HepG2 (cell line): ENCODE measurements around the gene NEK6. TPM values are rescaled to one million over a fixed set of nuclear protein-coding genes. Genes with fewer than 3 reads are reported as not detected.

Experiments used
- ATF7-NPFF ChIP-seq: sonication (generic); formaldehyde crosslinking; IDR thresholded peaks from 2 replicates; pipeline ENCODE4 v1.8.1; 2023; ENCODE audit warnings: mild to moderate bottlenecking, low read depth, missing genetic modification reagents, moderate library complexity
- FLYWCH1 ChIP-seq: sonication (generic); formaldehyde crosslinking; IDR thresholded peaks from 2 replicates; pipeline ENCODE4 v1.8.1; 2023; ENCODE audit warnings: mild to moderate bottlenecking, missing genetic modification reagents
- HIVEP1 ChIP-seq: sonication (generic); formaldehyde crosslinking; IDR thresholded peaks from 2 replicates; pipeline ENCODE4 v1.4.0; 2020; ENCODE audit warnings: mild to moderate bottlenecking, missing genetic modification reagents
- HNF4G ChIP-seq, 2 experiments: sonication (generic) in 1 of 2; formaldehyde crosslinking in 1 of 2; IDR thresholded peaks; 2 replicates each; pipeline versions ENCODE4 v1.4.0 to v1.6.1; 2011 to 2020; ENCODE audit warnings: borderline replicate concordance in 2 of 2, low read depth in 2 of 2, mild to moderate bottlenecking in 2 of 2, low read length in 1 of 2, missing genetic modification reagents in 1 of 2, moderate library complexity in 1 of 2
- IRF2 ChIP-seq: IDR thresholded peaks from 2 replicates; pipeline ENCODE4 v1.6.1; 2018; ENCODE audit warnings: missing genetic modification reagents, missing compliant biosample characterization
- JARID2 ChIP-seq: sonication (generic); formaldehyde crosslinking; IDR thresholded peaks from 2 replicates; pipeline ENCODE4 v1.8.1; 2023; ENCODE audit warnings: missing genetic modification reagents, inconsistent platforms; ENCODE audit not compliant: insufficient replicate concordance
- MAZ ChIP-seq, 2 experiments: sonication (generic) in 1 of 2; formaldehyde crosslinking in 1 of 2; IDR thresholded peaks; 2 replicates each; pipeline versions ENCODE4 v1.5.0 to v1.6.1; 2012 to 2020; ENCODE audit warnings: low read depth in 2 of 2, mild to moderate bottlenecking in 2 of 2, borderline replicate concordance in 1 of 2, improper control_type of control experiment in 1 of 2, low read length in 1 of 2, missing genetic modification reagents in 1 of 2, moderate library complexity in 1 of 2
- NFAT5 ChIP-seq: sonication (generic); formaldehyde crosslinking; IDR thresholded peaks from 2 replicates; pipeline ENCODE4 v1.4.0; 2020; ENCODE audit warnings: missing genetic modification reagents
- PPARG ChIP-seq: conservative IDR thresholded peaks from 2 replicates; pipeline ENCODE4 v1.6.1; 2016; ENCODE audit warnings: missing biosample characterization, missing genetic modification reagents
- PRMT3 ChIP-seq: sonication (generic); formaldehyde crosslinking; IDR thresholded peaks from 2 replicates; pipeline ENCODE4 v1.8.1; 2022; ENCODE audit warnings: low read depth, mild to moderate bottlenecking, moderate library complexity, missing genetic modification reagents, borderline replicate concordance
- SUZ12 ChIP-seq: fragments of 150-350 bp; IDR thresholded peaks from 2 replicates; pipeline ENCODE4 v1.6.1; 2014; ENCODE audit warnings: low read depth, low read length
- TERF1 ChIP-seq: sonication (generic); formaldehyde crosslinking; IDR thresholded peaks from 2 replicates; pipeline ENCODE4 v1.8.0; 2022; ENCODE audit warnings: mild to moderate bottlenecking, missing genetic modification reagents, moderate library complexity
- TOPORS ChIP-seq: sonication (generic); formaldehyde crosslinking; IDR thresholded peaks from 2 replicates; pipeline ENCODE4 v1.8.0; 2023; ENCODE audit warnings: mild to moderate bottlenecking, missing genetic modification reagents
- WIZ ChIP-seq: sonication (generic); formaldehyde crosslinking; IDR thresholded peaks from 2 replicates; pipeline ENCODE4 v1.5.1; 2020; ENCODE audit warnings: mild to moderate bottlenecking, missing genetic modification reagents
- ZFP82 ChIP-seq: sonication (generic); formaldehyde crosslinking; IDR thresholded peaks from 2 replicates; pipeline ENCODE4 v1.5.1; 2020; ENCODE audit warnings: mild to moderate bottlenecking, missing genetic modification reagents, borderline replicate concordance
- ZNF383 ChIP-seq: sonication (generic); formaldehyde crosslinking; IDR thresholded peaks from 2 replicates; pipeline ENCODE4 v1.4.0; 2020; ENCODE audit warnings: missing genetic modification reagents, mild to moderate bottlenecking, borderline replicate concordance
- ZNF652 ChIP-seq: IDR thresholded peaks from 2 replicates; pipeline ENCODE4 v1.6.1; 2016; ENCODE audit warnings: low read depth, borderline replicate concordance
- ZNF777 ChIP-seq: sonication (generic); formaldehyde crosslinking; IDR thresholded peaks from 2 replicates; pipeline ENCODE4 v1.4.0; 2020; ENCODE audit warnings: missing genetic modification reagents
- ZNF891 ChIP-seq: sonication (generic); formaldehyde crosslinking; IDR thresholded peaks from 2 replicates; pipeline ENCODE4 v1.5.0; 2020; ENCODE audit warnings: mild to moderate bottlenecking, missing genetic modification reagents
- polyA plus RNA-seq, 8 experiments: library from polyadenylated mRNA; depleted of rRNA in 3 of 8; stranded (reverse) in 7 of 8; unstranded in 1 of 8; fragments of >200 nt; fragmentation: Illumina TruSeq in 4 of 8; extraction: Trizol in 4 of 8; gene quantifications; 2 replicates each; pipeline versions ENCODE4 v1.2.1 to v1.2.3, GENCODE V29; 2011 to 2016; ENCODE audit warnings: low read depth in 4 of 8, missing spikeins in 1 of 8, mixed read lengths in 1 of 8; ENCODE audit not compliant: insufficient read depth in 1 of 8
- total RNA-seq, 5 experiments: library from RNA; depleted of rRNA; stranded (reverse); fragments of >200 nt; fragmentation: Illumina TruSeq; extraction: Trizol; gene quantifications; 2 replicates each; pipeline ENCODE4 v1.2.3, GENCODE V29; 2016; ENCODE audit warnings: low read depth in 1 of 5
- TF ChIP-seq, protein P1 (sequence below): sonication (generic); formaldehyde crosslinking; IDR thresholded peaks from 2 replicates; pipeline ENCODE4 v1.4.0; 2020; ENCODE audit warnings: missing genetic modification reagents
- TF ChIP-seq, protein P2 (sequence below): sonication (generic); formaldehyde crosslinking; IDR thresholded peaks from 2 replicates; pipeline ENCODE4 v1.9.0; 2022; ENCODE audit warnings: low read depth, missing genetic modification reagents

Gene NEK6
- total and polyA plus RNA-seq, 2 of the 13 experiments (the other 11 are each of a cell fraction or from before 2014, with no cell fraction given), result 30.4 to 119 TPM

DNA sequence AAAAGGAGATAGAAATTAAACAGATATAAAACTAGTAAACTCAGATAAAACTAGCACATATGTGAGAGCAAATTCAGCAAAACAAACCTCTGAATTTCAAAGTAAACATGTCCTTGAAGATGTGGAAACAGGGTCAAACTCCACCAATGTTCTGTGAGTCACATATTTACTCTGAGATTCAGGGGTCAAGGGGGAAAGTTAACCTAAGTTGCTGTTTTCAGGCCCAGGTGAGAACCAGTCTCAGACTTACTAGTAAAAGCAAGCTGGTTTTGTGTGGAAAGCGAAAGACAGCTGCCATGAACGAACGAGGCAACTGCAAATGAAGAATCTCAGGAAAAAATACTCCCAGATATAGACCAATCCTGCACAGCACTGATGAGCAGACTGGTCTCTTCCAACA is 128.5 kb downstream of the NEK6 start (continued):
- TF ChIP-seq, protein P1, sequence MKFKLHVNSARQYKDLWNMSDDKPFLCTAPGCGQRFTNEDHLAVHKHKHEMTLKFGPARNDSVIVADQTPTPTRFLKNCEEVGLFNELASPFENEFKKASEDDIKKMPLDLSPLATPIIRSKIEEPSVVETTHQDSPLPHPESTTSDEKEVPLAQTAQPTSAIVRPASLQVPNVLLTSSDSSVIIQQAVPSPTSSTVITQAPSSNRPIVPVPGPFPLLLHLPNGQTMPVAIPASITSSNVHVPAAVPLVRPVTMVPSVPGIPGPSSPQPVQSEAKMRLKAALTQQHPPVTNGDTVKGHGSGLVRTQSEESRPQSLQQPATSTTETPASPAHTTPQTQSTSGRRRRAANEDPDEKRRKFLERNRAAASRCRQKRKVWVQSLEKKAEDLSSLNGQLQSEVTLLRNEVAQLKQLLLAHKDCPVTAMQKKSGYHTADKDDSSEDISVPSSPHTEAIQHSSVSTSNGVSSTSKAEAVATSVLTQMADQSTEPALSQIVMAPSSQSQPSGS (CRISPR knock-in tag), result peak; percentile 90
- TF ChIP-seq PRMT3 (CRISPR knock-in tag) (no peak), ZFP82 (CRISPR knock-in tag) (no peak), TOPORS (CRISPR knock-in tag) (no peak), NFAT5 (CRISPR knock-in tag) (no peak), ZNF383 (CRISPR knock-in tag) (no peak), PPARG (CRISPR knock-in tag) (peak; percentile 87), FLYWCH1 (CRISPR knock-in tag) (no peak), ZNF652 (CRISPR knock-in tag) (0 out of 2 replicates have a peak, but pooled peaks have one; percentile 45), TERF1 (no peak), HIVEP1 (CRISPR knock-in tag) (no peak), SUZ12 (no peak), ATF7-NPFF (CRISPR knock-in tag) (no peak), MAZ (IDR thresholded peaks at IDR 0.05; ENCODE audit: borderline replicate concordance, low read depth, low read length) (no peak), MAZ (CRISPR knock-in tag; IDR thresholded peaks at IDR 0.05; ENCODE audit: low read depth) (no peak), JARID2 (CRISPR knock-in tag) (no peak), ZNF891 (CRISPR knock-in tag) (no peak), WIZ (CRISPR knock-in tag) (no peak), ZNF777 (CRISPR knock-in tag) (no peak), IRF2 (peak; percentile 91), HNF4G (IDR thresholded peaks at IDR 0.05; ENCODE audit: borderline replicate concordance, low read depth, low read length) (peak; percentile 99), HNF4G (CRISPR knock-in tag; IDR thresholded peaks at IDR 0.05; ENCODE audit: borderline replicate concordance, low read depth) (peak; percentile 92)
- TF ChIP-seq, protein P2, sequence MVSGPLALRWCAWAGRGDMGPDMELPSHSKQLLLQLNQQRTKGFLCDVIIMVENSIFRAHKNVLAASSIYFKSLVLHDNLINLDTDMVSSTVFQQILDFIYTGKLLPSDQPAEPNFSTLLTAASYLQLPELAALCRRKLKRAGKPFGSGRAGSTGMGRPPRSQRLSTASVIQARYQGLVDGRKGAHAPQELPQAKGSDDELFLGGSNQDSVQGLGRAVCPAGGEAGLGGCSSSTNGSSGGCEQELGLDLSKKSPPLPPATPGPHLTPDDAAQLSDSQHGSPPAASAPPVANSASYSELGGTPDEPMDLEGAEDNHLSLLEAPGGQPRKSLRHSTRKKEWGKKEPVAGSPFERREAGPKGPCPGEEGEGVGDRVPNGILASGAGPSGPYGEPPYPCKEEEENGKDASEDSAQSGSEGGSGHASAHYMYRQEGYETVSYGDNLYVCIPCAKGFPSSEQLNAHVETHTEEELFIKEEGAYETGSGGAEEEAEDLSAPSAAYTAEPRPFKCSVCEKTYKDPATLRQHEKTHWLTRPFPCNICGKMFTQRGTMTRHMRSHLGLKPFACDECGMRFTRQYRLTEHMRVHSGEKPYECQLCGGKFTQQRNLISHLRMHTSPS (CRISPR knock-in tag), result no peak
